ENCODE results near the gene IL23R. TPM values are rescaled to one million over a fixed set of nuclear protein-coding genes. Genes with fewer than 3 reads are reported as not detected.

Gene IL23R
- total RNA-seq, 4 donors from 2014 or later = 2.0 to 4.3 TPM; not detected in 2

DNA sequence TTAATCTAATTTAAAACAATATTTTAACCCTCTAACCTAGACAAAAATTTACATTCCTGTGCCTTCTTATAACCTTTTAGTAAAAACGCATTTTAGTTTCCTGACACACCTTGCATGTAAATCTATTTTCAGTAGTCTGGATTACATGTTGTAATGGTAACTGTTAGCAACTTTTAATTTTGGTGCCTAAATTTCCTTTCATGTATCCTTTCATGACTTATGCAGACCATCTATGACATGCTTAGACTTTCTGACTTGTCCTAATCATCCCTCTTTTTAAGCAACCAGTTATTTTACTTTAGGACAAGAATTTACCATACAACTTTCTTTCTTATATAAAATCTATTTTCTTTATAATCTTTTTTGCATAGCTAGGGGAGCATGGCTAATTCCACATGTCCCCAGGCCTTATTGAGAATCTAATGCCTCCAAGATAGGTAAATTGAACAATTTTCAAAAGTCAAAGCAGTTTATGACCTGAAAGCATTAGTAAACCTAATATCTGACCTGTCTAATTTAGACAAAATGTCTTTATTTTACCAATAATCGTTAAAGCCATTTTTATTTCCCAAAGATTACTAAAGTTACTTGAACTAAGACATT lies 83.9 kb downstream of the IL23R start:
- Histone ChIP-seq H3K27ac (no peak overlapping the region), H3K27me3 (no peaks in the 10 kb centered on the region), H3K4me3 (no peak overlapping the region), H3K4me1 (no peaks in the 10 kb centered on the region), H3K36me3 (no peaks in the 10 kb centered on the region), H3K9me3 (peaks cover 10 to 13% of the 10 kb centered on the region in 2 donors)
- intact Hi-C loops (cut with DNase I; ENCODE audit: low total_unique reads) (loop anchor here (10.0 kb wide), 1 partner anchor 1785 kb away; no protein-coding TSS in a partner anchor), in situ Hi-C loops (cut with MboI; ENCODE audit: low pct_ligation_motif_present in 1 of 4, low pct_unique_long_range_greater_than_20kb in 1 of 4, low sequenced_read_pairs in 3 of 4) (no loop called here)
- TF ChIP-seq EP300 (IDR thresholded peaks at IDR 0.05; ENCODE audit: low read depth) (no peak), POLR2AphosphoS5 (IDR thresholded peaks at IDR 0.05) (no peak), POLR2A (IDR thresholded peaks at IDR 0.05) (no peak)
- TF ChIP-seq, protein P1, sequence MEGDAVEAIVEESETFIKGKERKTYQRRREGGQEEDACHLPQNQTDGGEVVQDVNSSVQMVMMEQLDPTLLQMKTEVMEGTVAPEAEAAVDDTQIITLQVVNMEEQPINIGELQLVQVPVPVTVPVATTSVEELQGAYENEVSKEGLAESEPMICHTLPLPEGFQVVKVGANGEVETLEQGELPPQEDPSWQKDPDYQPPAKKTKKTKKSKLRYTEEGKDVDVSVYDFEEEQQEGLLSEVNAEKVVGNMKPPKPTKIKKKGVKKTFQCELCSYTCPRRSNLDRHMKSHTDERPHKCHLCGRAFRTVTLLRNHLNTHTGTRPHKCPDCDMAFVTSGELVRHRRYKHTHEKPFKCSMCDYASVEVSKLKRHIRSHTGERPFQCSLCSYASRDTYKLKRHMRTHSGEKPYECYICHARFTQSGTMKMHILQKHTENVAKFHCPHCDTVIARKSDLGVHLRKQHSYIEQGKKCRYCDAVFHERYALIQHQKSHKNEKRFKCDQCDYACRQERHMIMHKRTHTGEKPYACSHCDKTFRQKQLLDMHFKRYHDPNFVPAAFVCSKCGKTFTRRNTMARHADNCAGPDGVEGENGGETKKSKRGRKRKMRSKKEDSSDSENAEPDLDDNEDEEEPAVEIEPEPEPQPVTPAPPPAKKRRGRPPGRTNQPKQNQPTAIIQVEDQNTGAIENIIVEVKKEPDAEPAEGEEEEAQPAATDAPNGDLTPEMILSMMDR (IDR thresholded peaks at IDR 0.05) = no peak
- WGBS, 2 donors (ENCODE audit: low coverage in 1 of 2) = 88 to 92% methylated on average over 2 of the region's 2 CpGs
- no peak for DNase-seq

DNA sequence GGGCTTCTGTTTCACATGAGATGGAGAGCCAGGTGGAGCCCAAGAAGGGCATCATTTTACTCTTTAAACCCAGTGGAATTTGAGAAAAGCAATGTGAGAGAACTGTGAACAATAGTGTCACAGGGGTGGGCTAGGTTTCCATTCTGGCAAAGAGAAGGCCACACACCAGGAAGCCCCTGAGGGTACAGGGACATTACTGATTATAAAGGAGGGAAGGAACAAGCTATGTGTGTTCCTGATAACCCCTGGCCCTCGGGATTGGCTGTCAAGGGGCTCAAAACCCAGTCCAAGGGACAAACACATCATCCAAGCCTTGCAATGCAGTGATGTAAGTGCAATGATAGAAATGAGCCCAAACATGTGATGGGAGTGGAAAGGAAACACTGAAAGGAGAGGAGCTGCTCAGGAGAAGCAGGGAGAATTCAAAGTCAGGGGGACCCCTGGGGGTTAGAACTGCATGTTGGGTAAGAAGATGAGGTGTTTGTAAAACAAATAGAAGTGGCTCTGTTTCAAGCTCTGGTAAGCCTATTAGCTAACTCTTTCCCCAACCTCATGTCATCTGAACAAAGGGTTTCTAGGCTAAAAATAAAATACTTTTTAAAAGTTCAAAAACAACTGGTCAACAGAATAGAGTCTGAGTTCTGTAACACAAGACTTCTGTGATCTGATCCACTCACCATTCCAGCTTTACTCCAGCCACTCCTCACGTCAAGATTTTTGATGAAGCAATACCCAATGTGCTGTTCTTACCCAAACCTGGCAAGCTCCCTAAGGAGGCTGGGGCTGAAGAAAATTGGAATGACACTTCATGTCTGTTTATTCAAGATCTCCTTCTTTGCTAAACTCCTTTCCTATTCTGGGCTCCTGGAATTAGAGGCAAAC lies 90.3 kb downstream of the IL23R start:
- no peak for DNase-seq
- H3K27me3 ChIP-seq = no peaks in the 10 kb centered on the region
- H3K4me3 ChIP-seq = no peak overlapping the region
- intact Hi-C loops (cut with DNase I; ENCODE audit: low total_unique reads) = loop anchor here (10.0 kb wide), 1 partner anchor 1778 kb away; no protein-coding TSS in a partner anchor
- H3K9me3 ChIP-seq = no peaks in the 10 kb centered on the region
- no peaks in the 10 kb centered on the region for H3K4me1 ChIP-seq
- WGBS, 2 donors (ENCODE audit: low coverage in 1 of 2) = 57 to 65% methylated on average over 2 of the region's 2 CpGs
- in situ Hi-C loops (cut with MboI; ENCODE audit: low pct_ligation_motif_present in 1 of 4, low pct_unique_long_range_greater_than_20kb in 1 of 4, low sequenced_read_pairs in 3 of 4) = no loop called here
- H3K27ac ChIP-seq = no peak overlapping the region
- TF ChIP-seq, protein P1 (IDR thresholded peaks at IDR 0.05) = no peak
- TF ChIP-seq POLR2AphosphoS5 (IDR thresholded peaks at IDR 0.05) (no peak), EP300 (IDR thresholded peaks at IDR 0.05; ENCODE audit: low read depth) (no peak), POLR2A (IDR thresholded peaks at IDR 0.05) (no peak)
- no peaks in the 10 kb centered on the region for H3K36me3 ChIP-seq

DNA sequence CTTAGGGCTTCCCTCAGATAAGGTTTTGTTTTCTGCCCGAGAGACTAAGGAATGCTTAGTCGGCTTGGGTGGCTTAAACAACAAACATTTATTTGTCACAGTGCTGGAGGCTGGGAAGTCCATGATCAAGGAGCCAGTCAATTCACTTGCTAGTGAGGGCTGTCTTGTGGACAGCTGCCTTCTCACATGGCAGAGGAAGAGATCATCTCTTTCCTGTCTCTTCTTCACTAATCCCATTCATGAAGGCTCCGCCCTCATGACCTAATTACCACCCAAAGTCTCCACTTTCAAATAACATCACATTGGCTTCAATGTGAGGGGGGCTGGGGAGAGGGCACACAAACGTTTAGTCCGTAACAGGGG lies 90.9 kb downstream of the IL23R start:
- TF ChIP-seq POLR2AphosphoS5 (IDR thresholded peaks at IDR 0.05) (no peak), POLR2A (IDR thresholded peaks at IDR 0.05) (no peak), EP300 (IDR thresholded peaks at IDR 0.05; ENCODE audit: low read depth) (no peak)
- TF ChIP-seq, protein P1 (IDR thresholded peaks at IDR 0.05) = no peak
- Histone ChIP-seq H3K4me1 (no peaks in the 10 kb centered on the region), H3K36me3 (no peaks in the 10 kb centered on the region), H3K4me3 (no peak overlapping the region), H3K27me3 (no peaks in the 10 kb centered on the region), H3K27ac (no peak overlapping the region), H3K9me3 (no peaks in the 10 kb centered on the region)
- no peak for DNase-seq
- in situ Hi-C loops (cut with MboI; ENCODE audit: low pct_ligation_motif_present in 1 of 4, low pct_unique_long_range_greater_than_20kb in 1 of 4, low sequenced_read_pairs in 3 of 4) = no loop called here
- whole genome bisulfite sequencing, 2 donors (ENCODE audit: low coverage in 1 of 2) = 50 to 67% methylated on average over 4 to 5 of the region's 5 CpGs
- intact Hi-C loops (cut with DNase I; ENCODE audit: low total_unique reads) = loop anchor here (10.0 kb wide), 1 partner anchor 1778 kb away; no protein-coding TSS in a partner anchor

GRCh38 chr1:67261680-67262079 lies 95.4 kb downstream of the IL23R start:
- Histone ChIP-seq H3K9me3 (no peaks in the 10 kb centered on the region), H3K36me3 (no peaks in the 10 kb centered on the region), H3K27me3 (no peaks in the 10 kb centered on the region), H3K4me3 (no peak overlapping the region), H3K27ac (no peak overlapping the region), H3K4me1 (no peaks in the 10 kb centered on the region)
- WGBS, 2 donors (ENCODE audit: low coverage in 1 of 2) = 10 to 25% methylated on average over 2 to 4 of the region's 4 CpGs
- in situ Hi-C loops (cut with MboI; ENCODE audit: low pct_ligation_motif_present in 1 of 4, low pct_unique_long_range_greater_than_20kb in 1 of 4, low sequenced_read_pairs in 3 of 4) = no loop called here
- peak; percentile 10 for DNase-seq
- intact Hi-C loops (cut with DNase I; ENCODE audit: low total_unique reads) = no loop called here
- TF ChIP-seq, protein P1 (IDR thresholded peaks at IDR 0.05) = no peak
- TF ChIP-seq POLR2AphosphoS5 (IDR thresholded peaks at IDR 0.05) (no peak), EP300 (IDR thresholded peaks at IDR 0.05; ENCODE audit: low read depth) (no peak), POLR2A (IDR thresholded peaks at IDR 0.05) (no peak)
